ENCODE measurements around the gene TBC1D2. TPM values are rescaled to one million over a fixed set of nuclear protein-coding genes. Genes with fewer than 3 reads are reported as not detected.

TBC1D2 gene
- total RNA-seq, result 1 to 10 TPM; 2.7 to 5.0 TPM

DNA sequence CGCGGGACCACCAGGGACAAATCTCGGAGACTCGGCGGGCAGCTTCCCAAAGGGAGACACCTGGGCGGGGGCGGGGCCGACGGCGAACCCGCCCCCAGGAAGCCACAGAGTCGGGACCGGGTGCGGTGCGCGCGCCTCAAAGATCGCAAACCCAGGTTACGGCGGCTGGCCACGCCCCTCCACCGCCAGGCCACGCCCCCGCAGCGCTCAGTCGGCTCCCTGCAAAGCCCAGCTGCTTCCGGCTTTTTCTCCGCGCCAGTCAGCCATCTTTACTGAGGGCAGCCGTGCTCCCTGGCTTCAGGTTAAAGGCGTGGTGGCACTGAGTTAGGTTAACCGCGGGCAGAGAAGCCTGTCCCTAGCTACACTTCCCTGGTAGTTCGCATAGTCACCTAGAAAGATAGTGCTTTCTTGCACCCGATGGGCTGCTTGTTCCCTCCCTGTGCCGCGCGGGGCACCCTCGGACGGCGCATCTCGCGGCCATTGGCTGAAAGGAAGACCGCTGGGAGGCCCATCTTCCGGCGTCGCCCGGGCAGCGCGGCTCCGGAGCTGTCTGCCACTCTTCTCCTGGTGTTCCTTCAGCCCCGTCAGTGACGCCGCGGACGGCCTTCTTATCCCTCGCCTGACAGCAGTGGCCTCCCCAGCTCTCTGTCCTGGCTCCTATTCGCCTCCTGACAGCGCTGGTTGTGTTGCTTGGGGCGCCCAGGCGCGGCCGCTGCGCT, at the start of gene TBC1D2:
TBC1D2 (minus strand) TSS at position 72 of the 719 bp plus-strand sequence. CDS start 108 bp downstream, outside the sequence.
- CTCF ChIA-PET, result interaction anchor here (1.0 to 5.2 kb wide), 22 partner anchors 8 to 622 kb away, joined by 3 to 49 read pairs (median 4); partner anchors contain the start of genes ANP32B, CORO2A, NANS and NCBP1
- Mint-ChIP-seq H3K9me3 (ENCODE audit: low read depth) (no peaks in the 10 kb centered on the region), H3K27ac (peak within 1 kb of the TSS; percentile 98), H3K4me3 (peak within 1 kb of the TSS; percentile 82), H3K4me1 (peaks cover 20% of the 10 kb centered on the region), H3K27me3 (peaks cover 7% of the 10 kb centered on the region), H3K36me3 (no peaks in the 10 kb centered on the region)
- peak; percentile 98 for DNase-seq
- peak; percentile 88 for ATAC-seq

DNA sequence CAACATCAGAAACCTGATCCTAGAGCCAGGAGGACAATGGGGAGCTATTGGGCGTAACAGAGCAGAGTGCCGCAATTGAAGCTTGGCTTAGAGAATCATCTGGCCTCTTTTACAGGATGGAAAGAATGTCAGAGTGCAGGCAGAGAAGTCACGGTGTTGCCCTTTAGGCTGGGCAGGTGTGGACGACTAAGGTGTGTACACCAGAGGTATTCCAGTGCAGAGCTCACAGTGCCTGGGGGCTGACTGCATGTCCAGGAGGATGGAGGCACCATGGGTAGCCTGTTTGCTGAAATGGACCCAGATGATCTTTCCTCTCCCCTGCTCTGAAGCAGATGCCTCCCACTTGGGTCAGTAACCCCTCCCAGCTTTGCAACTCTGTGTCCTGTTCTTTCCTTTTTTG, 48.9 kb upstream of the TBC1D2 start:
- Mint-ChIP-seq H3K27me3 (no peaks in the 10 kb centered on the region), H3K4me1 (no peaks in the 10 kb centered on the region), H3K9me3 (ENCODE audit: low read depth) (no peaks in the 10 kb centered on the region), H3K27ac (no peak overlapping the region), H3K4me3 (no peak overlapping the region), H3K36me3 (no peaks in the 10 kb centered on the region)
- no peak for DNase-seq
- no peak for ATAC-seq
- CTCF ChIA-PET, result interaction anchor here (0.9 kb wide), 1 partner anchor 12 kb away, joined by 3 read pairs; no protein-coding TSS in a partner anchor

DNA sequence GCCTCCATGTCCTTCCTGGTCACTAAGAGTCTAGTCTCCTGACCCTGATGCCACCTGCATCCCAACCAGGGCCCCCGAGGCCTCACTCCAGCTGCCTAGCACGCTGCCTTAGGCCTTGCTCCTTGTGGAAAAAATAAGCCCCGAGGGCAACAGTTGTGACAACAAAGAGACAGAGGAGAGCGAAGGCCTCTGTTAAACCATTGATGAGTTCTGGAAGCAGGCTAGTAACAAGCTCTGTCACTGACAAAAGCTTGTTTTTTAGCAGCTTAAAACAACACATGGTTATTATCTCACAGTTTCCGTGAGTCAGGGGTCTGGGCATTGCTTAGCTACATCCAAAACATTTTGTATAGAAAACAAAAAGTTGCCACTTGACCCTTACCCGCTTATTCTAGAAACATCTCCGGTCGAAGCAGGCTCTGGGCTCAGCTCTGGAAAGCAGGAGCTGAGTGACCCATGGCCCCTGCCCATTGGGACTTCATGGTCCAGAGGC, 48.2 kb upstream of the TBC1D2 start:
- ATAC-seq (no peak), DNase-seq (no peak)
- H3K4me3 Mint-ChIP-seq, result no peak overlapping the region
- H3K4me1 Mint-ChIP-seq, result no peaks in the 10 kb centered on the region
- no peaks in the 10 kb centered on the region for H3K27me3 Mint-ChIP-seq
- H3K9me3 Mint-ChIP-seq (ENCODE audit: low read depth), result no peaks in the 10 kb centered on the region
- CTCF ChIA-PET, result interaction anchor here (0.9 to 1.0 kb wide), 2 partner anchors 12 kb away, joined by 3 to 4 read pairs; no protein-coding TSS in a partner anchor
- H3K36me3 Mint-ChIP-seq, result no peaks in the 10 kb centered on the region
- H3K27ac Mint-ChIP-seq, result no peak overlapping the region

DNA sequence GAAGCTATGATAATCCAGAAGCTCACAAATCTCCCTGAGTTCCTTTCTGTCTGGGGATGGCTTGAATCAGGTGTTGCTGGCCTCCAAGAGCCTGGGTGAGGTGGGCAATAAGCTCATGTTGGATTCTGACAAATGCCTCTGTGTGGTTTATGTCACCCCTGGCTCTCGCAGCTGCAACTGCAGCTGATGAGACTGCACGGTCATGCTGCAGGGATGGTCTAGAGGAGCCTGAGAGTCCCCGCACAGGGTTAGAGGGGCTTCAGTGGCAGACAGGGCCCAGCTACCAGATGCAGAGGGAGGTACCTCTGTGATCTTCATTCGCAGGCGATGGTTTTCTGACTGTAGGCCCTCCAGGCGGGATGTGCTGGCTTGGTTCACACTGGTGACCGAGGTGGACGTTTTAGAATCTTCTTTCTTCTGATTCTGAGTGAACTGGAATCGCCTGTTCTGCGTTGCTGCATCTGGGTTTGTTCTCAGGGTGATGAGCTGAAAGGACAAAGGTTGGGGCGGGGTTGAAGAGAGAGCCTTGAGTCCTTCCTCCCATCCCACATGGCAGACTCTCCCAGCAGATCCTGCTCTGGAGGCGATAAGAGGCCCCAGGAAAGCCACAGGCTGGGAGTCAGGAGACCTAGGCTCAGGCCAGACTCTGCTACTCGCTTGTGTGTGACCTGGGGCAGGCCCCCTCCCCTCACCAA, 47.6 kb upstream of the TBC1D2 start:
- Mint-ChIP-seq H3K4me3 (no peak overlapping the region), H3K27ac (no peak overlapping the region), H3K9me3 (ENCODE audit: low read depth) (no peaks in the 10 kb centered on the region), H3K27me3 (peaks cover 2% of the 10 kb centered on the region), H3K4me1 (no peaks in the 10 kb centered on the region), H3K36me3 (no peaks in the 10 kb centered on the region)
- CTCF ChIA-PET, result interaction anchor here (1.0 kb wide), 1 partner anchor 13 kb away, joined by 4 read pairs; no protein-coding TSS in a partner anchor
- DNase-seq (no peak), ATAC-seq (no peak)

GRCh38 chr9:98302150-98302549, 46.7 kb upstream of the TBC1D2 start:
- peaks cover 4% of the 10 kb centered on the region for H3K27me3 Mint-ChIP-seq
- CTCF ChIA-PET, result interaction anchor here (0.5 kb wide), 1 partner anchor 97 kb away, joined by 5 read pairs; no protein-coding TSS in a partner anchor
- no peaks in the 10 kb centered on the region for H3K36me3 Mint-ChIP-seq
- H3K4me3 Mint-ChIP-seq, result no peak overlapping the region
- no peak overlapping the region for H3K27ac Mint-ChIP-seq
- H3K4me1 Mint-ChIP-seq, result no peaks in the 10 kb centered on the region
- no peak for DNase-seq
- ATAC-seq, result no peak
- no peaks in the 10 kb centered on the region for H3K9me3 Mint-ChIP-seq (ENCODE audit: low read depth)

- Mint-ChIP-seq H3K27ac (no peak overlapping the region), H3K27me3 (peaks cover 10% of the 10 kb centered on the region), H3K4me3 (no peak overlapping the region), H3K9me3 (ENCODE audit: low read depth) (no peaks in the 10 kb centered on the region), H3K36me3 (no peaks in the 10 kb centered on the region), H3K4me1 (no peaks in the 10 kb centered on the region)
- DNase-seq (no peak), ATAC-seq (no peak)
- CTCF ChIA-PET, result no interaction called here
Observed at GRCh38 chr9:98300611-98301010, 45.2 kb upstream of the TBC1D2 start.

DNA sequence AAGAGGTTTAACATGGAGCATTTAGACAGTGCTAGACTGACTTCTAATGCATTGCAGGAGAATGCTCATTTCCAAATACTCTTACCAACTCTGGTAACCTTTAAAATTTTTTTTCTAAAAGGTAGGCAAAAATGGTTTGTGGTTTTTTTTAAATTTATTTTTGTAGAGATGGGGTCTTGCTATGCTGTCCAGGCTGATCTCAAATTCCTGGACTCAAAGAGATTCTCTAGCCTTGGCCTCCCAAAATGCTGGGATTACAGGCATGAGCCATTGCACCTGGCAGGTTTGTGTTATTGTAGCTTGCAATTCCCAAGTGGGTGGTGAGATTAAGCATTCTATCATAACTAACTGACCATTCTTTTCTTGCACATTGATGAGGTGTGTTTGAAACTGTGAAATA, 43.0 kb upstream of the TBC1D2 start:
- peaks cover 20% of the 10 kb centered on the region for H3K27me3 Mint-ChIP-seq
- H3K9me3 Mint-ChIP-seq (ENCODE audit: low read depth), result no peaks in the 10 kb centered on the region
- no peak overlapping the region for H3K4me3 Mint-ChIP-seq
- CTCF ChIA-PET, result interaction anchor here (1.3 kb wide), 1 partner anchor 35 kb away, joined by 3 read pairs; no protein-coding TSS in a partner anchor
- no peaks in the 10 kb centered on the region for H3K4me1 Mint-ChIP-seq
- ATAC-seq, result no peak
- H3K27ac Mint-ChIP-seq, result no peak overlapping the region
- no peak for DNase-seq
- H3K36me3 Mint-ChIP-seq, result no peaks in the 10 kb centered on the region

DNA sequence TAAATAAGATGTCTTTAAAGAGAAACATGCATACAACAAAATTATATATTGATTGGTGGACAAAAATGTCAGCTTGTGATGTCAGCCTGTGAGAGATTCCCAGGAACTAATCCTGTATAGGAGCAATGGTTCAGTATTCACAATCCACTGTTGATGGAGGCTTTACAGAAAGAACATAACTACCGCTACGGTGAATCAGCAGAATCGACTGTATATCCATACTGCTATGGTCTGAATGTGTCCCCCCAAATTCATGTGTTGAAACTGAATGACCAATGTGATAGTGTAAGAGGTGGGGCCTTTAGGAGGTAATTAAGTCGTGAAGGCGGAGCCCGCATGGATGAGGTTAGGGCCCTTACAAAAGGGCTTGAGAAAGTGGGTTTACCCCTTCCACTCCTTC, 40.4 kb upstream of the TBC1D2 start:
- H3K27ac Mint-ChIP-seq, result no peak overlapping the region
- CTCF ChIA-PET, result no interaction called here

GRCh38 chr9:98291820-98292219, 36.4 kb upstream of the TBC1D2 start:
- Mint-ChIP-seq H3K4me1 (no peaks in the 10 kb centered on the region), H3K36me3 (no peaks in the 10 kb centered on the region), H3K27ac (no peak overlapping the region), H3K9me3 (ENCODE audit: low read depth) (no peaks in the 10 kb centered on the region), H3K4me3 (no peak overlapping the region), H3K27me3 (peaks cover 34% of the 10 kb centered on the region)
- CTCF ChIA-PET, result no interaction called here
- DNase-seq, result no peak
- no peak for ATAC-seq

More for the DNA sequence above, 40.4 kb upstream of the TBC1D2 start:
- ATAC-seq (no peak), DNase-seq (no peak)
- Mint-ChIP-seq H3K36me3 (no peaks in the 10 kb centered on the region), H3K27me3 (peaks cover 35% of the 10 kb centered on the region), H3K9me3 (ENCODE audit: low read depth) (no peaks in the 10 kb centered on the region), H3K4me1 (no peaks in the 10 kb centered on the region), H3K4me3 (no peak overlapping the region)

GRCh38 chr9:98290411-98290810, 35.0 kb upstream of the TBC1D2 start:
- ATAC-seq (no peak), DNase-seq (no peak)
- Mint-ChIP-seq H3K36me3 (no peaks in the 10 kb centered on the region), H3K9me3 (ENCODE audit: low read depth) (no peaks in the 10 kb centered on the region), H3K4me3 (no peak overlapping the region), H3K27me3 (peaks cover 28% of the 10 kb centered on the region), H3K4me1 (no peaks in the 10 kb centered on the region), H3K27ac (no peak overlapping the region)
- CTCF ChIA-PET, result interaction anchor here (2.1 kb wide), 1 partner anchor 25 kb away, joined by 6 read pairs; no protein-coding TSS in a partner anchor

DNA sequence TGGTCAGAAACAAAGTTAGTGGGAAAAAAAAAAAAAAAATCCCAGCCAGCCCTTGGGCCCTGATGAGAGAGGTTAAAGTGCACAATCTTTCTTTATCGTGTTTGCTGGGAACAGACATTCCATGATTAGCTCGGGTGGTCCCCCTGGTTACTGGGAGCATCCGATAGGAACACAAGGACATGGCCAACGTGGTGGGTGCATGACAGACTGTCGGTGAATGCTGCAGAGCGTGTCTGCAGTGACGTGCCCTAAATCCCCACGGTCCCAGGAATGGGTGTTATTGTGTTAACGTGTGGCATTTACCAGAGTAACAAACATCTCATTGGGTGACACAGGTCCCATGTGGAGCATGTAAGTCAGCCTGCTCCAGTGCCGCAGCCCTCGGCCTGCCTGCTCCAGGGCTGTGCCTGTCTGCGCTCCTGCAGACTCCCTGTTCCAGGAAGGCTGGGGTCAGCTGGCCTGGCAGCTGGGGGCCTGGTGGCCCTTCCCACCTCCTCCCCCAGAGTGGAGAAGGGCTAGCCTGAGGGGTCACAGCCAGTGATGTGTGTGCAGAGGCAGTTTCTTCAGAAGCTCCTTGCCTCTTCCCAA, 34.3 kb upstream of the TBC1D2 start:
- no peak overlapping the region for H3K4me3 Mint-ChIP-seq
- H3K27me3 Mint-ChIP-seq, result peaks cover 22% of the 10 kb centered on the region
- no peaks in the 10 kb centered on the region for H3K36me3 Mint-ChIP-seq
- no peak overlapping the region for H3K27ac Mint-ChIP-seq
- no peaks in the 10 kb centered on the region for H3K9me3 Mint-ChIP-seq (ENCODE audit: low read depth)
- no peaks in the 10 kb centered on the region for H3K4me1 Mint-ChIP-seq
- CTCF ChIA-PET, result interaction anchor here (0.7 to 2.1 kb wide), 2 partner anchors 26 to 62 kb away, joined by 3 to 6 read pairs; no protein-coding TSS in a partner anchor
- DNase-seq (no peak), ATAC-seq (no peak)

DNA sequence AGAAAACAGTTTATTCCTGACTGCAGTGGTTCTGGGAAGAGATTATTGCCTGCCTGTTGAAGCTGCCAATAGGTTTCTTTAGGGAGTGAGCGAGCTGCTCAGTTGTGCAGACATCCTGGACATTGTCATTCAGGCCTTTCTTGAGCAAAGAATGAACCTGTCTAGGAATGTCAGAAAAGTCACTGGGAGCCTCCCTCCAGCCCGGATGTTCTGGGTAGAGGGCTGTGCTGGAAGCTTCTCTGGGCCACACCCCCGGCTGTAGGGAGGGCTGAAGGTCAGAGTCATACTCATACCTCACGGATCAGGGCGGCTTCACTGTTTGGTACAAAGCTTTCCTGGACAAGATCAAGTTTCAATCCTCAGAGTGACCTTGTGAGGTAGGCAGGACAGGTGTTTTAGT, 33.4 kb upstream of the TBC1D2 start:
- Mint-ChIP-seq H3K27ac (no peak overlapping the region), H3K36me3 (no peaks in the 10 kb centered on the region), H3K4me1 (no peaks in the 10 kb centered on the region), H3K27me3 (peaks cover 19% of the 10 kb centered on the region), H3K4me3 (no peak overlapping the region), H3K9me3 (ENCODE audit: low read depth) (no peaks in the 10 kb centered on the region)
- CTCF ChIA-PET, result interaction anchor here (0.7 to 2.1 kb wide), 2 partner anchors 26 to 61 kb away, joined by 3 to 6 read pairs; no protein-coding TSS in a partner anchor
- ATAC-seq, result no peak
- DNase-seq, result no peak

GRCh38 chr9:98287384-98287783, 31.9 kb upstream of the TBC1D2 start:
- no peak overlapping the region for H3K27ac Mint-ChIP-seq
- CTCF ChIA-PET, result interaction anchor here (1.1 kb wide), 1 partner anchor 54 kb away, joined by 3 read pairs; no protein-coding TSS in a partner anchor
- H3K27me3 Mint-ChIP-seq, result peaks cover 15% of the 10 kb centered on the region
- H3K36me3 Mint-ChIP-seq, result no peaks in the 10 kb centered on the region
- H3K4me1 Mint-ChIP-seq, result no peaks in the 10 kb centered on the region
- no peak overlapping the region for H3K4me3 Mint-ChIP-seq
- no peaks in the 10 kb centered on the region for H3K9me3 Mint-ChIP-seq (ENCODE audit: low read depth)
- DNase-seq (no peak), ATAC-seq (no peak)

All from activated CD8-positive, alpha-beta memory T cell treated with anti-CD3 and anti-CD28 coated beads, Interleukin-2, amount 10 ng/mL, durations not matched to agents 7 days and 5 days (primary cell).